SK-N-SH (cell line): Measurements from ENCODE around the gene RAB30. TPM values are rescaled to one million over a fixed set of nuclear protein-coding genes. Genes with fewer than 3 reads are reported as not detected.

ENCODE experiments used
- CTCF ChIA-PET: fragments of 300-600, 350-600 bp; formaldehyde crosslinking; extraction: SDS; loops from one replicate; lab custom pipeline; 2021; lab: Yijun Ruan, JAX
- POLR2A ChIA-PET: fragments of 350-600 bp; sonication (Branson Sonifier 250); formaldehyde crosslinking; extraction: SDS; loops from one replicate; lab custom pipeline; 2020; ENCODE audit warnings: antibody characterized with exemption, inconsistent platforms; lab: Yijun Ruan, JAX
- DNase-seq: peaks from one replicate; pipeline ENCODE4 v3.0.0; 2012
- H2AFZ ChIP-seq: fragments of 200-600 bp; sonication (generic); 2 replicates; pipeline ENCODE4 v1.8.1; 2016; ENCODE audit warnings: antibody characterized with exemption, mild to moderate bottlenecking, low read depth
- H3F3A ChIP-seq: fragments of 200-600 bp; sonication (generic); replicated peaks from 2 replicates; pipeline ENCODE3; 2016; ENCODE audit warnings: antibody characterized with exemption, mild to moderate bottlenecking; ENCODE audit not compliant: insufficient read depth
- H3K27ac ChIP-seq, 2 experiments: fragments of 200-500 bp in 1 of 2; fragments of 200-600 bp in 1 of 2; sonication (Bioruptor generic) in 1 of 2; sonication (generic), shearing (Covaris generic) in 1 of 2; 2 replicates each; pipeline versions ENCODE4 v1.5.1 to v1.6.1; 2014 to 2016; ENCODE audit warnings: low read depth in 2 of 2, inconsistent platforms in 1 of 2, low read length in 1 of 2, mild to moderate bottlenecking in 1 of 2, mixed read lengths in 1 of 2
- H3K27me3 ChIP-seq: fragments of 200-600 bp; sonication (generic), shearing (Covaris generic); 2 replicates; pipeline ENCODE4 v1.6.1; 2016; ENCODE audit warnings: mixed run types; ENCODE audit not compliant: insufficient read depth
- H3K36me3 ChIP-seq, 2 experiments: fragments of 200-500 bp in 1 of 2; fragments of 200-600 bp in 1 of 2; sonication (Bioruptor generic) in 1 of 2; sonication (generic) in 1 of 2; replicated peaks in 1 of 2; 2 replicates each; pipeline versions ENCODE3 to v1.5.1; 2014 to 2016; ENCODE audit warnings: low read length in 1 of 2, mild to moderate bottlenecking in 1 of 2; ENCODE audit not compliant: insufficient read depth in 2 of 2, control insufficient read depth in 1 of 2
- H3K4me1 ChIP-seq, 2 experiments: fragments of 200-500 bp in 1 of 2; fragments of 200-600 bp in 1 of 2; sonication (Bioruptor generic) in 1 of 2; sonication (generic), shearing (Covaris generic) in 1 of 2; 2 replicates each; pipeline versions ENCODE4 v1.5.1 to v1.6.1; 2014 to 2016; ENCODE audit warnings: low read depth in 1 of 2, low read length in 1 of 2, mixed run types in 1 of 2; ENCODE audit not compliant: insufficient read depth in 2 of 2, control insufficient read depth in 1 of 2
- H3K4me2 ChIP-seq: fragments of 200-600 bp; sonication (generic), shearing (Covaris generic); 2 replicates; pipeline ENCODE4 v1.6.1; 2017; ENCODE audit warnings: mixed run types
- H3K4me3 ChIP-seq, 2 experiments: fragments of 200-500 bp in 1 of 2; fragments of 200-600 bp in 1 of 2; sonication (Bioruptor generic) in 1 of 2; sonication (generic), shearing (Covaris generic) in 1 of 2; 2 replicates each; pipeline versions ENCODE4 v1.5.1 to v1.8.1; 2014 to 2016; ENCODE audit warnings: low read depth in 2 of 2, inconsistent platforms in 1 of 2, low read length in 1 of 2, mild to moderate bottlenecking in 1 of 2, mixed read lengths in 1 of 2, moderate library complexity in 1 of 2
- H3K79me2 ChIP-seq: fragments of 200-600 bp; sonication (generic); 2 replicates; pipeline ENCODE4 v1.8.1; 2017; ENCODE audit warnings: mild to moderate bottlenecking; ENCODE audit not compliant: insufficient read depth
- H3K9ac ChIP-seq: fragments of 200-600 bp; sonication (generic); 2 replicates; pipeline ENCODE4 v1.6.1; 2017; ENCODE audit warnings: mixed run types
- H3K9me2 ChIP-seq: fragments of 200-600 bp; sonication (generic); 2 replicates; pipeline ENCODE4 v1.6.1; 2017; ENCODE audit warnings: mixed run types
- H3K9me3 ChIP-seq: fragments of 200-600 bp; sonication (generic); 2 replicates; pipeline ENCODE4 v1.6.1; 2017; ENCODE audit warnings: mixed run types, mild to moderate bottlenecking, moderate library complexity
- H4K20me1 ChIP-seq: fragments of 200-600 bp; sonication (generic); 2 replicates; pipeline ENCODE4 v1.6.1; 2017; ENCODE audit warnings: mild to moderate bottlenecking, mixed run types; ENCODE audit not compliant: insufficient read depth
- EP300 ChIP-seq, 2 experiments: IDR thresholded peaks; 2 replicates each; pipeline versions ENCODE4 v1.4.0 to v1.6.1; 2012; ENCODE audit warnings: borderline replicate concordance in 1 of 2, low read depth in 1 of 2, low read length in 1 of 2
- EZH2phosphoT487 ChIP-seq: fragments of 200-600 bp; sonication (generic); IDR thresholded peaks from 2 replicates; pipeline ENCODE4 v1.6.1; 2017; ENCODE audit warnings: low read depth, mixed run types, mild to moderate bottlenecking, antibody characterized with exemption, moderate library complexity, borderline replicate concordance
- JUND ChIP-seq: IDR thresholded peaks from 2 replicates; pipeline ENCODE4 v1.4.0; 2012
- NRF1 ChIP-seq: IDR thresholded peaks from 2 replicates; pipeline ENCODE4 v1.6.1; 2012; ENCODE audit warnings: low read depth, mild to moderate bottlenecking, low read length
- POLR2AphosphoS5 ChIP-seq: IDR thresholded peaks from 2 replicates; pipeline ENCODE4 v1.6.1; 2012; ENCODE audit warnings: low read depth, low read length
- RXRA ChIP-seq: IDR thresholded peaks from 2 replicates; pipeline ENCODE4 v1.4.0; 2012; ENCODE audit warnings: low read depth, mild to moderate bottlenecking, borderline replicate concordance
- SIN3A ChIP-seq: IDR thresholded peaks from 2 replicates; pipeline ENCODE4 v1.6.1; 2012; ENCODE audit warnings: low read depth, mild to moderate bottlenecking, low read length, moderate library complexity, borderline replicate concordance
- YY1 ChIP-seq: IDR thresholded peaks from 2 replicates; pipeline ENCODE4 v1.4.0; 2012; ENCODE audit warnings: low read depth, mild to moderate bottlenecking
- WGBS: methylation state at CpG from one replicate; pipeline ENCODE4 v1.1.6; 2017; ENCODE audit warnings: low lambda C conversion rate; 5-methylcytosine and 5-hydroxymethylcytosine counted together
- polyA plus RNA-seq, 3 experiments: library from polyadenylated mRNA; depleted of rRNA; stranded (reverse); fragments of >200 nt; gene quantifications; 2 replicates each; pipeline ENCODE4 v1.2.3, GENCODE V29; 2012
- TF ChIP-seq, protein P1 (sequence below): fragments of 150-350 bp; IDR thresholded peaks from 2 replicates; pipeline ENCODE4 v1.6.1; 2017; ENCODE audit warnings: antibody characterized with exemption, low read length, low read depth, borderline replicate concordance
- TF ChIP-seq, protein P2 (sequence below): IDR thresholded peaks from 2 replicates; pipeline ENCODE4 v1.4.0; 2012; ENCODE audit warnings: low read depth
- TF ChIP-seq, protein P3 (sequence below): IDR thresholded peaks from 2 replicates; pipeline ENCODE4; 2012
- TF ChIP-seq, protein P4 (sequence below): fragments of 200-600 bp; sonication (generic); IDR thresholded peaks from 2 replicates; pipeline ENCODE4 v1.6.1; 2017; ENCODE audit warnings: antibody characterized with exemption, mild to moderate bottlenecking, moderate library complexity

Gene RAB30
- polyA plus RNA-seq, 1 of the 3 experiments (the other 2 are of a cell fraction) = 3.3 TPM

- TF ChIP-seq, protein P1, sequence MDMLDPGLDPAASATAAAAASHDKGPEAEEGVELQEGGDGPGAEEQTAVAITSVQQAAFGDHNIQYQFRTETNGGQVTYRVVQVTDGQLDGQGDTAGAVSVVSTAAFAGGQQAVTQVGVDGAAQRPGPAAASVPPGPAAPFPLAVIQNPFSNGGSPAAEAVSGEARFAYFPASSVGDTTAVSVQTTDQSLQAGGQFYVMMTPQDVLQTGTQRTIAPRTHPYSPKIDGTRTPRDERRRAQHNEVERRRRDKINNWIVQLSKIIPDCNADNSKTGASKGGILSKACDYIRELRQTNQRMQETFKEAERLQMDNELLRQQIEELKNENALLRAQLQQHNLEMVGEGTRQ = no peak
- TF ChIP-seq YY1 = no peak
- no peak; the same call in 1 of the 2 replicates for TF ChIP-seq JUND
- peak; percentile 42; the same call in 1 of the 2 replicates for TF ChIP-seq RXRA
- TF ChIP-seq, all 33 proteins: peak for 15
These were observed 37.6 kb downstream of the RAB30 start (continued) for GRCh38 chr11:83033972-83034672.

- H3K9me2 ChIP-seq = no peaks in the 10 kb centered on the region
- ChIA-PET POLR2A (interaction anchor here (1.2 kb wide), 1 partner anchor 26 kb away, joined by 3 read pairs; no protein-coding TSS in a partner anchor), CTCF (no interaction called here)
- H3K4me3 ChIP-seq = peak overlapping the region; percentile 29 to 51; a peak in 2 of 4 replicates
- H3K36me3 ChIP-seq = no peaks in the 10 kb centered on the region
- TF ChIP-seq SIN3A (no peak), EP300 (IDR thresholded peaks at IDR 0.05; ENCODE audit: borderline replicate concordance in 1 of 2, low read depth in 1 of 2, low read length in 1 of 2) (no peak), EZH2phosphoT487 (no peak)
- TF ChIP-seq, protein P2, sequence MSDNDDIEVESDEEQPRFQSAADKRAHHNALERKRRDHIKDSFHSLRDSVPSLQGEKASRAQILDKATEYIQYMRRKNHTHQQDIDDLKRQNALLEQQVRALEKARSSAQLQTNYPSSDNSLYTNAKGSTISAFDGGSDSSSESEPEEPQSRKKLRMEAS = no peak
- TF ChIP-seq, protein P3, sequence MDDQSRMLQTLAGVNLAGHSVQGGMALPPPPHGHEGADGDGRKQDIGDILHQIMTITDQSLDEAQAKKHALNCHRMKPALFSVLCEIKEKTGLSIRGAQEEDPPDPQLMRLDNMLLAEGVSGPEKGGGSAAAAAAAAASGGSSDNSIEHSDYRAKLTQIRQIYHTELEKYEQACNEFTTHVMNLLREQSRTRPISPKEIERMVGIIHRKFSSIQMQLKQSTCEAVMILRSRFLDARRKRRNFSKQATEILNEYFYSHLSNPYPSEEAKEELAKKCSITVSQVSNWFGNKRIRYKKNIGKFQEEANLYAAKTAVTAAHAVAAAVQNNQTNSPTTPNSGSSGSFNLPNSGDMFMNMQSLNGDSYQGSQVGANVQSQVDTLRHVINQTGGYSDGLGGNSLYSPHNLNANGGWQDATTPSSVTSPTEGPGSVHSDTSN = no peak
- H3K9me3 ChIP-seq = no peaks in the 10 kb centered on the region
- H3K27ac ChIP-seq = peak overlapping the region; percentile 75 to 91
- peak overlapping the region; percentile 71 for H3K4me2 ChIP-seq
- peaks cover 75% of the 10 kb centered on the region for H3K79me2 ChIP-seq
- H3K4me1 ChIP-seq = peaks cover 27 to 30% of the 10 kb centered on the region in 2 experiments; a peak in 3 of 4 replicates
- no peak overlapping the region for H2AFZ ChIP-seq
- no peaks in the 10 kb centered on the region for H4K20me1 ChIP-seq
- DNase-seq = no peak
- peaks cover 18% of the 10 kb centered on the region for H3F3A ChIP-seq
- 18% methylated on average over 1 of the region's 1 CpG for WGBS
- H3K27me3 ChIP-seq = no peaks in the 10 kb centered on the region
- H3K9ac ChIP-seq = peak overlapping the region; percentile 35; the same call in 1 of the 2 replicates
These were observed 38.3 kb downstream of the RAB30 start for GRCh38 chr11:83033371-83033770.

DNA sequence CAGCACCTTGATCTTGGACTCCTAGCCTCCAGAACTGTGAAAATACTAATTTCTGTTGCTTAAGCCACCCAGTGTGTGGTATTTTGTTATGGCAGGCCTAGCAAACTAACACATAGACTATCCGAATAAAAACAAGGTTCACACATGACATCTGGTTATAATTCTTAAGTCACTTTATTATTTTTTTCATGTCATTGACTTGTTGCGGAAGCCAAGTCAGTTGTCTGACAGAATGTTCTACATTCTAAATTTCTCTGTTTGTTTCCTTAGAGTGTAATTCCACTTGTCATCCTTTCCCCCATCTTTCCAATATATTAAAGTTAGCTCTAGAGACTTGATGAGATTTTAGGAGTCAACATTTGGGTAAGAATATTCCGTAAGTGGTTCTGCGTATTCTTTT is 40.6 kb downstream of the RAB30 start:
- CTCF ChIA-PET = no interaction called here
- Histone ChIP-seq H2AFZ (no peak overlapping the region), H3K27me3 (no peaks in the 10 kb centered on the region), H3K4me2 (no peak overlapping the region), H3K9ac (no peak overlapping the region), H3K9me3 (no peaks in the 10 kb centered on the region)
- no peak for DNase-seq
- TF ChIP-seq, protein P4, sequence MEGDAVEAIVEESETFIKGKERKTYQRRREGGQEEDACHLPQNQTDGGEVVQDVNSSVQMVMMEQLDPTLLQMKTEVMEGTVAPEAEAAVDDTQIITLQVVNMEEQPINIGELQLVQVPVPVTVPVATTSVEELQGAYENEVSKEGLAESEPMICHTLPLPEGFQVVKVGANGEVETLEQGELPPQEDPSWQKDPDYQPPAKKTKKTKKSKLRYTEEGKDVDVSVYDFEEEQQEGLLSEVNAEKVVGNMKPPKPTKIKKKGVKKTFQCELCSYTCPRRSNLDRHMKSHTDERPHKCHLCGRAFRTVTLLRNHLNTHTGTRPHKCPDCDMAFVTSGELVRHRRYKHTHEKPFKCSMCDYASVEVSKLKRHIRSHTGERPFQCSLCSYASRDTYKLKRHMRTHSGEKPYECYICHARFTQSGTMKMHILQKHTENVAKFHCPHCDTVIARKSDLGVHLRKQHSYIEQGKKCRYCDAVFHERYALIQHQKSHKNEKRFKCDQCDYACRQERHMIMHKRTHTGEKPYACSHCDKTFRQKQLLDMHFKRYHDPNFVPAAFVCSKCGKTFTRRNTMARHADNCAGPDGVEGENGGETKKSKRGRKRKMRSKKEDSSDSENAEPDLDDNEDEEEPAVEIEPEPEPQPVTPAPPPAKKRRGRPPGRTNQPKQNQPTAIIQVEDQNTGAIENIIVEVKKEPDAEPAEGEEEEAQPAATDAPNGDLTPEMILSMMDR = no peak
- TF ChIP-seq NRF1 (no peak), POLR2AphosphoS5 (no peak)
- TF ChIP-seq, all 33 proteins: peak for 0
- Histone ChIP-seq H3K4me1 (peaks cover 23 to 26% of the 10 kb centered on the region in 2 experiments; a peak in 3 of 4 replicates), H3K79me2 (peaks cover 73% of the 10 kb centered on the region), H3K9me2 (no peaks in the 10 kb centered on the region), H3K27ac (no peak overlapping the region), H3K4me3 (no peak overlapping the region), H3F3A (peaks cover 14% of the 10 kb centered on the region), H4K20me1 (no peaks in the 10 kb centered on the region), H3K36me3 (no peaks in the 10 kb centered on the region)
- POLR2A ChIA-PET = no interaction called here
- 97% methylated on average over 4 of the region's 4 CpGs for WGBS
